Left kidney (tissue), 8 donors: ENCODE measurements around the gene TEX38. TPM values are rescaled to one million over a fixed set of nuclear protein-coding genes. Genes with fewer than 3 reads are reported as not detected.
"Not testable (repeated sequence)": the region's sequence is repeated elsewhere in the genome, so short reads cannot be mapped to it uniquely, and the experiment has no call there.

Source experiments
- DNase-seq: peaks from one replicate; pipeline ENCODE4 v3.0.0-alpha.2; 2013
- long read RNA-seq, 8 donors: transcript quantifications; one replicate each; lab custom pipeline, GENCODE V29; 2026
- polyA plus RNA-seq: library from polyadenylated mRNA; unstranded; fragments of 120-200 nt; gene quantifications from one replicate; pipeline ENCODE4 v1.2.1, GENCODE V29; 2013; ENCODE audit not compliant: insufficient read length

TEX38 gene
- polyA plus RNA-seq, result 0.62 TPM
- long read RNA-seq, donor 1, result 0 reads
- long read RNA-seq, donor 2, result 0 reads
- long read RNA-seq, donor 3, result 0 reads
- long read RNA-seq, donor 4, result 0 reads
- long read RNA-seq, donor 5, result 0 reads
- long read RNA-seq, donor 6, result 0 reads
- long read RNA-seq, donor 7, result 0 reads
- long read RNA-seq, donor 8, result 0 reads

- DNase-seq, result no peak
Observed at GRCh38 chr1:46671554-46671953, at the start of gene TEX38. TSS of gene TEX38 (plus strand) at chr1:46671854. CDS start at chr1:46671935, 81 bp downstream.

GRCh38 chr1:46621930-46622329, 49.7 kb upstream of the TEX38 start:
- no peak for DNase-seq

GRCh38 chr1:46622344-46622743, 49.3 kb upstream of the TEX38 start:
- no peak for DNase-seq

GRCh38 chr1:46623743-46624644, 47.7 kb upstream of the TEX38 start:
- DNase-seq, result no peak

- no peak for DNase-seq
Observed at GRCh38 chr1:46630719-46631118, 40.9 kb upstream of the TEX38 start.

GRCh38 chr1:46635205-46635604, 36.4 kb upstream of the TEX38 start:
- DNase-seq, result no peak

GRCh38 chr1:46637444-46638083, 34.1 kb upstream of the TEX38 start:
- no peak for DNase-seq

- DNase-seq, result no peak
Observed at GRCh38 chr1:46638921-46639320, 32.7 kb upstream of the TEX38 start.

- DNase-seq, result no peak
Observed at GRCh38 chr1:46639547-46639946, 32.1 kb upstream of the TEX38 start.

- DNase-seq, result no peak
Observed at GRCh38 chr1:46642115-46642680, 29.5 kb upstream of the TEX38 start.

- DNase-seq, result peak; percentile 17
Observed at GRCh38 chr1:46643368-46643775, 28.3 kb upstream of the TEX38 start.

- no peak for DNase-seq
Observed at GRCh38 chr1:46645815-46646214, 25.8 kb upstream of the TEX38 start.

- DNase-seq, result no peak
Observed at GRCh38 chr1:46646331-46646730, 25.3 kb upstream of the TEX38 start.

GRCh38 chr1:46646844-46647243, 24.8 kb upstream of the TEX38 start:
- DNase-seq, result no peak

- no peak for DNase-seq
Observed at GRCh38 chr1:46647611-46648010, 24.0 kb upstream of the TEX38 start.

- no peak for DNase-seq
Observed at GRCh38 chr1:46649764-46650163, 21.9 kb upstream of the TEX38 start.

- DNase-seq, result no peak
Observed at GRCh38 chr1:46650491-46650890, 21.2 kb upstream of the TEX38 start.

- DNase-seq, result not testable (repeated sequence)
Observed at GRCh38 chr1:46651152-46651551, 20.5 kb upstream of the TEX38 start.

- no peak for DNase-seq
Observed at GRCh38 chr1:46652321-46653100, 19.1 kb upstream of the TEX38 start.

GRCh38 chr1:46653405-46653958, 18.2 kb upstream of the TEX38 start:
- DNase-seq, result no peak

- no peak for DNase-seq
Observed at GRCh38 chr1:46654012-46654411, 17.6 kb upstream of the TEX38 start.

- DNase-seq, result not testable (repeated sequence)
Observed at GRCh38 chr1:46654698-46655097, 17.0 kb upstream of the TEX38 start.
